HG03039 (cell line): ENCODE data around the gene SDK1.

Experiments used
- ATAC-seq: cut with Tn5 transposase; IDR thresholded peaks from one replicate; pipeline ENCODE4 v1.9.1; 2021; ENCODE audit warnings: mild to moderate bottlenecking, moderate library complexity; ENCODE audit not compliant: unreplicated experiment

The SDK1 gene

GRCh38 chr7:3965794-3966395 is 664.8 kb downstream of the SDK1 start:
- ATAC-seq: no peak

DNA sequence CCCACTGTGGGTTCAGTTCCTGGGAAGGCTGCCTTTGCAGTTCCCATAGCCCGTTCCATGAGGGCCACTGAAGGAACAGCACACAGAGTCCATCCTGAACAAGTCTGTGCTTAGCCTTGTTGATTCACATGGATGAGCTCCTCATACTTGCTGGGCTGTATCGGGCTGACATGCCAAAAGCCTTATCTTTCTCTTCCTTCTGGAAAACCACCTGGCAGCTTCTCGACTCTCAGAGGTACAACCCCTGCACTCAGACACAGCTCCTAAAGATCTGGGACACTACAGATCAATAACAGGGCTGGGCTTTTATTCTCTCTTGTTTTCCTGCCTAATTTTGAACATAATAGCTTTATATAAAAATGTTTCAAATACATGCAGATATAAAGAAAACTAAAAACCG is 667.2 kb downstream of the SDK1 start:
- no peak for ATAC-seq

DNA sequence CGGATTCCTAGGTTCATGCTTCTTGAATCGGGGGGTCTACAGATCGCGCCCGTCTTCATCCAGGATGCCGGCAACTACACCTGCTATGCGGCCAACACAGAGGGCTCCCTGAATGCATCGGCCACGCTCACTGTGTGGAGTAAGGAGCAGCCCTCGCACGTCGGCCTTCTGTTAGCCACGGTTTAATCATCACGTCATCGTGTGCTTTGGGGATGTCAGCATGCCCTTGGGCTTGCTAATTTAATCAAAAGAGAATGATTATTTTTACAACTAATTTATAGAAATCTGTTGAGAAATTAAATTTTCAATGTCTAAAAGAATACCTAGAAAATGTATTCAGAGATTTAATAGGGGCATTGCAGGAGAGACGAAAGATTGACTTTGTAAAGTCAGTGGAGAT is 668.2 kb downstream of the SDK1 start:
- ATAC-seq: no peak

- no peak for ATAC-seq
Measured at GRCh38 chr7:3971323-3971722, 670.3 kb downstream of the SDK1 start.

DNA sequence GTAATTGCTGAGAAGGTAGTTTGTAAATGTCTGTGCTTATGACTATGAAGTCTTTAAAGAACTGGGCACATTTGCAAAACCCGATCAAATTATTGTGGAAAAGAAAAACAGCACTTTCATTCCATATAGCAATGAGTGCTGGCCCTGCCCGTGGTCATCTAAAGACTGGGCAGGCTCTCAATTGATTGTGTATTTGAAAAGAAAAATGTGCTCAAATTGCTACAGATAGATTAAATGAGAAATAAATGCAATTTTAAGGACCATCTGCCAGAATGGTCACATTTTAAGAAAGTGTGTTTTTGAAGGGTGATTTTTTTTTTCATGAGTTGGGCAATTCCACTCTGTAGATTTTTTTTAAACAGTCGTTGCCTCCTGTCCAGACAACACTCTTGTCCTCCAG is 672.2 kb downstream of the SDK1 start:
- ATAC-seq: no peak

- ATAC-seq: no peak
Measured at GRCh38 chr7:3974329-3974728, 673.3 kb downstream of the SDK1 start.

DNA sequence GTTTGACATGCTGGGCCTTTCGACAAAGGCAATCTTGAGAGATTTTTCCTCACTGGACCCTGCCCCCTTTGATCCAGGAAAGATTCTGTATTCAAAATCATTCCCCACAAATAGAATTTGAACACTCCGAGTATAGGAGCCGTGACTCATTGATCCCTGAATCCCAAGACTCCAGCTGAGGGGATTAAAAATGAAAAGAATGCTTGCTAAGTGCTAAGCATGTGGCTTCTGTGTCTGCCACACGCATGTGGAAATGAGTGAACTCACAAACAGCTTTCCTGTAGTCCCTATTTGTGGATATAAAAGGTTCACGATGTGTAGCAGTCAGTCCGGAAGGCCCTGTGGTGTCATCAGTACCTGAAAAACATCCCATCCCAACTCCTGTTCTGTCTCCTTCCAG is 674.3 kb downstream of the SDK1 start:
- ATAC-seq: no peak

GRCh38 chr7:3977391-3977790 is 676.3 kb downstream of the SDK1 start:
- ATAC-seq: no peak

DNA sequence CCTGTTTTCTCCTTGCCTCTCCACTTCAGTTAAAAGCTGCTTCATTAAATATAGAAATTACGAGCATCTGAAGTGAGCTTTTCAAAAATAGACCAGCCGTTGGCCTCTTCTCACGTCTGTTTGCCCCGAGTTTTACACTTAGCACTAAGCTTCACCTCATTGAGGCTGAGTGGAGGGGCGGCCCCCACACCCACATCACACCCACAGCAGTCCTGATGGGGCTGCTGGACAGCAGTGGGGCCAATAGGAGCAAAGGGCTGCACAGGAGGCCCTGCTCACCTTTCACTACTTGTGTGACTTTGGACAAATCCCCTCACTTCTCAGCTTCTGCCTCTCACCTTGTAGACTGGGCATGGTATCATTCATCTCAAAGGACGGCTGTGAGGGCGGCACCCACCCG is 677.8 kb downstream of the SDK1 start:
- ATAC-seq: no peak

DNA sequence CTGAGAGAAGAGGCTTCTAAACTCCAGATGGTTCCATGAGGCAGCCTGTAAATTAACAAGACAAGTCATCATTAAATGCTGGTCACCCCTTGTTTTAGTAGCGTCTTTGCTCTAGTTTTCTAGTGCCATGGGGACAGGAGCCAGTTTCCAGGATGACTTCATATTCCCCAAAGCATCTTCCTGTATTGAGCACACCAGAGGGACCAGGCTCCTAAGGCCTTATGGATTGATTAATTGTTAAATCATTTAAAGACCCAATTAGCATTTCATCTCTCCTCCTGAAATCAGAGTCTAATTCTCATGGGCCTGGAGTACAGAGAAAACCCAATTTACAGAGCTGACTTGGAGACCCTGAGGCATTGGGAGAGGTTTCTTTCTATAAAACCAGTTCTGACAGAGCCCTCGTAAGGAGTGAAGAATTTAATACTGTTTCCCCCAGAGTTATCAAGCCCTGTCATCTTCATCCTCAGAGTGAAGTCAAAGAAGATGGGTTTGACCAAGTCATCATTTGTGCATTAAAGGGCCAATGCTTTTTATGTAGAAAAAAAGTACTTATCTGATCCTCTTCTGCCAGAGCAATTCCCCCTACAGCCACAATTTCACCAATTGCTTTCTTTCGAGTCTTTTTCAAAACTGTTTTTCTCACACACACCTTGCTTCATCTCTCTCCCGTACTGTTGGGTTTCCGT is 678.7 kb downstream of the SDK1 start:
- no peak for ATAC-seq

DNA sequence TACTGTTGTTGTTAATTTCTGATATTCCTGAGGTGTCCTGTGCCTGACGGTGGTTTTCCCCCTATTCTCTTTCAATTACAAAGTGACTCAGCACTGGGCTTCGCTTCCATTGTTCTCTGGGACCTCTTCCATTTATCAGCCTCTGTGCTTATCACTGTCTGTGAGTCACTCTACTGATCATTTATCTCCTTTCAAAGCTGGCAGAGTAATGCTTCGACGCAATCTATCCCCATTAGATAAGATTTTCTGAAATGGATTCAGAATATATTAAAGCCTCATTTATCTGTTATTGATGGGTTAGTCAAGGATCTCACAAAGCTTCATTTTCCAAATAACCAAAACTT is 679.2 kb downstream of the SDK1 start:
- ATAC-seq: no peak

GRCh38 chr7:3981281-3981680 is 680.2 kb downstream of the SDK1 start:
- ATAC-seq: no peak

DNA sequence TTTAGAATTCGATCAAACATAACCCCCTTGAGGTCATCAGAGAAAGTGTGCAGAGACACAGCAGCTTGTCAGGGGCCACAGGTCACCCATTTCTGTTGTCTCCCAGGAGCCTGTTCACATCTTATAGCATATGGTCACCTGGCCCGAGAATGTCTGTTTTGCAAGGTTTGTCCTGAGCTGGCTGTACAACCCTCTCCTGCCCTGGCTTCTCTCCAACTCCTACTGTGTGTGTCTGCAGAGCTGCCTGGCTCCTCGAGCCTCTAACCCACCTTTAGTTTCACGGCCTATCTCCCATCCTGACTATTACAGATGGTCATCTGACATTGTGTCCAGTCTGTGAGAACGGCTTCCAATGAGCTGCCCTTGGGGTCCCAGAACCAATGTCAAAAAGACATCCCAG is 683.4 kb downstream of the SDK1 start:
- no peak for ATAC-seq

GRCh38 chr7:3986927-3987326 is 685.9 kb downstream of the SDK1 start:
- ATAC-seq: no peak

DNA sequence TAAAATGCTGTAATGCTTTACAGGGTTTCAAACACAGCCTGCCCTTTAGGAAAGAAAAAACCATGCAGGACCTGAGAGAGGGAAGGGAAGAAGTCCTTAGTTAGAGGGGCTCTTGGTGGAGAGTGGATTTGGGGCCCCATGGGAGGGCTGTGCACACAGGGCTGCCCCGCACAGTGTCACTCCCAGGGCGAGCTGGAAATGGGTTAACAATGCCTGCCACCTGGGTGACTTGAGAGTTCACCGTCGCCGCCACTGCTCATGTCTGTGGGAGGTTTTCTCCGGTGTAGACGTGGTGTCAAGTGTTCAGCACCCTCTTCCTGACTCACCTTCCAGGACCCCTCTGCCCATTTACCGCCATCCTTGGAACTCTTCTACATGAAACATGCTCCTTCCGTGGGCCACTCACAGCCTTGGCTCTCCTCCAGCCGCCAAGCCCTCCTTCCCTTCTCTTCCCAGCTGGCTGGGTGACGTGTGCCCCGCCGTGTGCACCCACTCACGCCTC is 686.4 kb downstream of the SDK1 start:
- no peak for ATAC-seq

DNA sequence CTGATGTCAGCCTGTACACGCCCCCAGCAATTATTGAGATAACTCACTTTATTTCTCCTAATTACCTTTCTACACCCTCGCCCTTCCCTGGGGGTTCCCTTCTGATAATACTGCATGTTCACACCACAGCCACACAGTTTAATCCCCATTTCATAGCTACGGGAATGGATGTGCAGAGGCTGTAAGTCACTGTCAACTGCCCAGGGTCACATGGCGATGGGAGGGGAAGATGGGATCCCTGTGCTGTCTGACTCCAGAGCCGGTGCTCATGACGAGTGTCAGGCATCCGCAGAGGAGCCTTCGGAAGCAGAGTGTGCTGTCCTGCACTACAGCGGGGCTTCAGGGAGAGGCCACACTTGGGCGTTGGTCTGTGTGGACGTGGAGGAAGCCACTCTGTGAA is 688.7 kb downstream of the SDK1 start:
- no peak for ATAC-seq

DNA sequence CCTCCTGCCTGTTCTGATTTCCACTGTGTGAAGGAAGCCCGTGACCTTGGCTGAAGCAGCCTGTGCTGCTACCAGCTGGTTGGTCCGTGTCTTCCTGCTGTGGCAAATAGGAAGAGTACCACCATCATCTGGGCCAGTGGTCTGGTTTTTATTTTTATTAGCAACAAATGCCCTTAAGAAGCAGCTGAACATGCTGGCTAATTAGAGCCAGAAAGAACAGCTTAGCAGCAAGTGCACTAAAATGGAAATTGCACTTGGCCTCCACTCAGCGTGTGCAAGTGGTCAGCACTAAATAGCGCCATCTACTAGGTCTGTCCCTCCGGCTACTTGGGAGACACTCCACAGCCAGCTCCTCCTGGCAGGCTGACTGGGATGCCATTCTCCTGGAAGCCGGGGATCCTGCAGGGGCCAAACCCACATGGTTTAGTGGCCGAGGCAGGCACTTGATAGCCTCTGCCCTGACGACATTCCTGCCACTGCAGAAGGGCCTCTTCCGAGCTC is 690.7 kb downstream of the SDK1 start:
- ATAC-seq: no peak

DNA sequence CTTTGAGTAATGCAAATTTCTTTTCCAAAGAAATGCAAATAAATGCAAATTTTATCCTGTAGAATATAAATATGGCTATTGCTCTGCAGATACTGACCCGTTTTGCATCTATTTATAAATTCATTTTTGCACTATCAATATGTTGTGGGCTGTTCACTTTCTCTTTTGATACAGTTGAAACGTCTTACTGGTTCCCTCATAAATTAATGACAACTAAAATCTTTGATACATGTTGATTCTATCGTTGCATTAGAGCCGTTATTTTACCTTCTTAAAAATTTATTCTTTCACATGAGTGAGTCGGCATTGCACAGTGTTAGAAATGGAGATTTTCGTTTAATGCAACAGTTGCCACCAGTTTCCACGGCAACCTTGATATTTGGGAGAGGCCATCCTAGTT is 691.8 kb downstream of the SDK1 start:
- no peak for ATAC-seq

DNA sequence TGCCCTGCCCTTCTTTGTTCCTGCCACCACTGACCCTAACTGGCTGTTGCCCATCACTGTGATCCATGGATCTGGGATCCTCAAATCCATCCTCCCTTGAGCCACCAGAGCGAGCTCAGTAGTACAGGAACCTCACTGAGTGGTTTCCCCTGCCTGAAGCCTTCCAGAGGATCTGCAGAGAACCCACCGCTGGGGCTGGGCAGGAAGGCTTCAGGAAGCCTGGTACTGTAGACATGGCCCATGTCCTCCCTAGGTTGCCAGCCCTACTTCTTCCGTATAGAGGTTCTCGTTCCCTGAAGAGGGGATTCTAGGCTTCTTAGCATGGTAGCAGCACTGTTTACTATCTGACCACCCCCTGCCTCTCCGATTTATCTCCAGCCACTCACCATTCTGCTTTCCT is 693.7 kb downstream of the SDK1 start:
- ATAC-seq: no peak

GRCh38 chr7:3995187-3995586 is 694.1 kb downstream of the SDK1 start:
- no peak for ATAC-seq

DNA sequence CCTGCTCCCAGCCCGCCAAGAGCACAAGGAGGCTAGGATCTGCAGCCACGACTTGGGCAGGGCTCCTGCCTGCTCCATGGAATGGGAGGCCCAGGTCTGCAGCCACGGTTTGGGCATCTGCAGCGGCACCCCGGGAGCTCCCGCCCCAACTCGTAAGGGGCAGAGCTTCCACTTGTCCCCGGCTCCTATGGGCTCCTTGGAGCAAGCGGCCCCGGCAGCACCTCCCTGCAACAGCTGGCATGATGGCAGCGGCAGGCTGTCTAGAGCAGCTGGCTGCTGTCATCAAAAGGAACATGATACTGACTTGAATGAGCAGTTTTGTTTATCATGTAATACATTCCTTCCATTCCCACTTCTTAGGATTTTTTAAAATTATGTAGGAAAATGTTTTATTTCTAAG is 697.0 kb downstream of the SDK1 start:
- no peak for ATAC-seq

DNA sequence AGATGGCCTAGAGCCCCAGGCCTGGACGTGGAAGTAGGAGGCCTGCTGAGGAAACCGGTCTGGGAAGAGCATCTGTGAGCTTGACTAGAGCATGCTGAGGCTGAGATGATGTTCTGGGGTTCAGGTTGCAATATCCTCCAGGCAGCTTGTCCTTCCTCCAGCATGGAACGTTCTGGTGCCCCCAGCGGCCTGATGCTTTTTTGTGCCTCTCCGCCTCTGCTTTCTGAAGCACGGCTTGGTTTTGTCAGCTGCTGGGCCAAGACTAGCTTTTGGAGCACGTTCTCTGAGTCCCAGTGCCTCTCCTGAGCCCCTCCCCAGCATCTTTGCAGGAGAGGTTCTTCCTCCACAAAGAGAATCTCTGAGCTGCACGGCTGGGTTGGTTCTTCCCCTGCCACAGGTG is 699.1 kb downstream of the SDK1 start:
- no peak for ATAC-seq

DNA sequence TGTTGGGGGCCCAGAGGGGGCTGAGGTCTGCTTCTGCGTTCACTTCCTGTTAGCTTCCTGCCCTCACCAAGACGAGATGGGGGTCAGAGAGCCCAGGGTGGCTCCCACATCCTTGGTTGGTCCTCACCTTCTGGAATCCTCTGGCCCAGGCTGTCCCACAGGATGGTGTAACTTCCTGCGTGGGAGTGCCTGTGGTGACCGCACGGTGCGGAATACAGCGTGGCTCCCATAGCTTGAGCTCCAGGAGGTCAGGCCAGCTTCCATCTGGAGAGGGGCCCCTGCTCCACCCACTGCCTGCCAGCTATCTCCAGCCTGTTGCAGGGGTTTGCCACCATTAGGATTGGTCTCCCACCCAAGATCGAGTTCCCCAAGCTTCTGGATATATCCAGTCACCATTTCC is 699.9 kb downstream of the SDK1 start:
- ATAC-seq: no peak
